Measurements from ENCODE around the gene PRR3. TPM values are rescaled to one million over a fixed set of nuclear protein-coding genes. Genes with fewer than 3 reads are reported as not detected.
A peak's percentile ranks its signal among the peaks of the same experiment; 100 is the strongest.

Gene PRR3
- total and polyA plus RNA-seq, 2 of the 13 experiments (the other 11 are each of a cell fraction or from before 2014, with no cell fraction given) = 14.6 to 21.2 TPM

GRCh38 chr6:30556066-30556905 lies 809 bp upstream of the PRR3 start, which contains the start of gene GNL1 (continued):
- TF ChIP-seq NFYB (CRISPR knock-in tag; IDR thresholded peaks at IDR 0.05) (no peak; the same call in 1 of the 2 replicates), NCOA2 (CRISPR knock-in tag; IDR thresholded peaks at IDR 0.05) (no peak; the same call in 1 of the 2 replicates), ZNF367 (CRISPR knock-in tag; IDR thresholded peaks at IDR 0.05; ENCODE audit: borderline replicate concordance) (no peak), ZC3H4 (CRISPR knock-in tag; IDR thresholded peaks at IDR 0.05; ENCODE audit: borderline replicate concordance) (no peak), SKI (IDR thresholded peaks at IDR 0.05; ENCODE audit: partially characterized antibody) (peak; percentile 11), TBX3 (IDR thresholded peaks at IDR 0.05; ENCODE audit: borderline replicate concordance) (peak; percentile 44), ZKSCAN1 (IDR thresholded peaks at IDR 0.05; ENCODE audit: low read length) (no peak), RXRA (CRISPR knock-in tag; IDR thresholded peaks at IDR 0.05) (peak; percentile 46; the same call in 1 of the 2 replicates), ZNF362 (CRISPR knock-in tag; IDR thresholded peaks at IDR 0.05; ENCODE audit: borderline replicate concordance) (no peak), MYC (CRISPR knock-in tag; IDR thresholded peaks at IDR 0.05; ENCODE audit: borderline replicate concordance) (peak; percentile 72; the same call in 1 of the 2 replicates), SRF (IDR thresholded peaks at IDR 0.05; ENCODE audit: low read depth, low read length) (0 out of 2 replicates have a peak, but pooled peaks have one; percentile 21), PAXIP1 (CRISPR knock-in tag; conservative IDR thresholded peaks at IDR 0.05) (peak; percentile 32), AGO2 (optimal IDR thresholded peaks at IDR 0.05; ENCODE audit: low read depth, low read length) (no peak), ZNF20 (CRISPR knock-in tag; IDR thresholded peaks at IDR 0.05) (no peak; the same call in 1 of the 2 replicates), FOXO1 (CRISPR knock-in tag; IDR thresholded peaks at IDR 0.05) (no peak; the same call in 1 of the 2 replicates), ZNF691 (CRISPR knock-in tag; IDR thresholded peaks at IDR 0.05; ENCODE audit: borderline replicate concordance, low read depth) (no peak; the same call in 1 of the 2 replicates), ZNF18 (CRISPR knock-in tag; IDR thresholded peaks at IDR 0.05; ENCODE audit: insufficient replicate concordance) (no peak), HDAC1 (CRISPR knock-in tag; IDR thresholded peaks at IDR 0.05) (no peak; the same call in 1 of the 2 replicates), ISL2 (CRISPR knock-in tag; IDR thresholded peaks at IDR 0.05) (peak; percentile 49; the same call in 1 of the 2 replicates), GATAD1 (CRISPR knock-in tag; IDR thresholded peaks at IDR 0.05) (peak; percentile 33), BATF2 (CRISPR knock-in tag; IDR thresholded peaks at IDR 0.05) (no peak)
